SJSA1 (cell line): ENCODE data around the gene ADGRV1. TPM values are rescaled to one million over a fixed set of nuclear protein-coding genes. Genes with fewer than 3 reads are reported as not detected.
"Not testable (repeated sequence)": the region's sequence is repeated elsewhere in the genome, so short reads cannot be mapped to it uniquely, and the experiment has no call there.

Source experiments
- DNase-seq, 2 experiments: peaks; one replicate each; pipeline ENCODE4 v3.0.0-alpha.2; 2015 to 2020; ENCODE audit warnings: low spot score in 2 of 2, low read depth in 1 of 2
- H3K27ac ChIP-seq: fragments of 250-450 bp; sonication (Bioruptor Pico); 2 replicates; pipeline ENCODE4 v1.5.1; 2020; ENCODE audit warnings: mild to moderate bottlenecking, moderate library complexity
- H3K27me3 ChIP-seq: fragments of 250-450 bp; sonication (Bioruptor Pico); replicated peaks from 2 replicates; pipeline ENCODE4 v1.5.1; 2020; ENCODE audit warnings: mild to moderate bottlenecking, moderate library complexity
- H3K36me3 ChIP-seq: fragments of 250-450 bp; sonication (Bioruptor Pico); 2 replicates; pipeline ENCODE4 v1.5.1; 2020; ENCODE audit warnings: mild to moderate bottlenecking
- H3K4me1 ChIP-seq: fragments of 250-450 bp; sonication (Bioruptor Pico); replicated peaks from 2 replicates; pipeline ENCODE4 v1.6.1; 2021; ENCODE audit warnings: mild to moderate bottlenecking
- H3K4me3 ChIP-seq: fragments of 250-450 bp; sonication (Bioruptor Pico); 2 replicates; pipeline ENCODE4 v1.5.1; 2020; ENCODE audit warnings: mild to moderate bottlenecking
- H3K9me3 ChIP-seq: fragments of 250-450 bp; sonication (Bioruptor Pico); replicated peaks from 2 replicates; pipeline ENCODE4 v1.5.1; 2020; ENCODE audit warnings: mild to moderate bottlenecking
- total RNA-seq: library from RNA; depleted of rRNA; stranded (reverse); fragments of >200 nt; shearing (Covaris generic); gene quantifications from 2 replicates; pipeline ENCODE4 v1.2.3, GENCODE V29; 2014

ADGRV1 gene
- total RNA-seq, 1 experiment from 2014 or later: 0.13 TPM

- no peaks in the 10 kb centered on the region for H3K9me3 ChIP-seq
- no peak overlapping the region for H3K4me3 ChIP-seq
- H3K36me3 ChIP-seq: no peaks in the 10 kb centered on the region
- no peak for DNase-seq
- no peak overlapping the region for H3K27ac ChIP-seq
- H3K27me3 ChIP-seq: no peaks in the 10 kb centered on the region
- no peaks in the 10 kb centered on the region for H3K4me1 ChIP-seq
Measured at GRCh38 chr5:90703932-90704331, 145.3 kb downstream of the ADGRV1 start.

DNA sequence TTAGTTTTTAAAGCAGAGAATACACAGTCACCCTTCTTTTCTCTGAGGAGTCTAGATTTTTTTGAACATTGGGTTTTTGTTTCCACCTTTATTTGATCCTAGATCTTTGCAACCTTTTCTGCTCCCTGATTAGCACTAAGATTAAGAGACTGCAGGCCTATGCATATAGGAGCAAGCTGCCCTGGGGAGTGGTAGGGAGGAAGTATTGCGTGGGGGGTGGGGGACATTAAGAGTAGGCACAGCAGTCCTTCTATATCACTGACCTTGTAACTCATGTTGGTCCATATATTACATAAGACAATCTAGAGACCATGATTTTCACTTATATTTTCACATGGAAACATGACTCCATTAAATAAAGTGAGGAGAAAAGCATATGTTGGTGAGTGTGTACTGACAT, 149.1 kb downstream of the ADGRV1 start:
- Histone ChIP-seq H3K9me3 (no peaks in the 10 kb centered on the region), H3K27ac (no peak overlapping the region), H3K4me3 (no peak overlapping the region), H3K4me1 (no peaks in the 10 kb centered on the region), H3K27me3 (no peaks in the 10 kb centered on the region), H3K36me3 (no peaks in the 10 kb centered on the region)
- no peak for DNase-seq

DNA sequence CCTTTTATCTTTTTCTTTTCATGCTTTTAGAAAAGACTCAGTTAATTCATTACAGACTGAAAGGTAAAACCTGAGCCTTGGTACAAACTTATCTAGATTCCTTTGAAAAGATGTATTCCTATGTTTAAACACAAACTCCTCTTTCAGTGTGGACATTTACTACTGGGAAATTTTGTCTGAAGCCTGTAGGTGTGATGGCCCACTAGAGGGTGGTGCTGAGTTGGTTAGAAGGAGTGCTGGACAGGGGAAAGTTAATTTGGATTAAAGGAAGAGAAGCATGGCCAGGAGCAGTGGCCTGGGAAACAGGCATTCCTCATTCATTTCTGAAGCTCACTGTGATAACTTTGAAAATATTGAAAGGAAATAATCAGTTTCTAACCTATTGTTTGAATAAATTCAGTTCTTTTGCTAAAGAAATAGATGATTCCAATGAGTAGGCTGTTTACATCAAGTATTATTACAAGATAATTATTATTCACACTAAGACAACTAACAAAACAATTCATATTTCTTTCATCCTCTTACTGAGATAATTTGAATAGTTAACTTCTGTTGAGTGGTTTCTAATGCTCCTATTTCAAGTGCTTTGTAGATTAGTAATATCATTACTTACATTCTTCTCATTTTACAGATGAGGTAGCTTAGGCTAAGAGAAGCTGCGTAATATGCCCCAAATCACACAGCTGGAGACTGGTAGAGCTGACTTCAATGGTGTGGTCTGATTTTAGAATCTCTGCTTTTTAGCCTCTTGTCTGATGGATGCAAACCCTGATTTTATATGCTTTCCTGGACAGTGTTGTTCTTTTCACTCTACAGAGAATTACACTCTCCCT, 150.9 kb downstream of the ADGRV1 start:
- DNase-seq: peak in 1 of 2 experiments; percentile 13
- H3K27me3 ChIP-seq: no peaks in the 10 kb centered on the region
- H3K9me3 ChIP-seq: no peaks in the 10 kb centered on the region
- no peaks in the 10 kb centered on the region for H3K4me1 ChIP-seq
- H3K4me3 ChIP-seq: no peak overlapping the region
- H3K36me3 ChIP-seq: no peaks in the 10 kb centered on the region
- no peak overlapping the region for H3K27ac ChIP-seq

DNA sequence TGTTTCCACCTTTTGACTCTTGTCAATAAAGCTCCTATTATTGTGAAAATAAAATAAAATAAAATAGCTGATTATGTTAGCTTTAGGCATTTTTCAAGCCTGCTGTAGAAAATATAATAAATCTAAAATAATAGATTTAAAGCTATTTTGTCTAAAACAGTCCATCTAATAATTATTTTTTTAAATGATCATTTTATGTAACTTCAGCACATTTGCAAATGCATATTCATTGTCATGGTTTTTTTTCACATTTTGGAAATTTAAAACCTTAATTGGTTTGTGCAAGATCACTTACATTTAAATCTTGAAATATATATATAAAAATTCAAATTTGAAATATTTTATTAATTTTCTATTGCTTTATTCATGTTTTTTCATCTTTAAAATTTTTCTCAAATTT, 159.8 kb downstream of the ADGRV1 start:
- Histone ChIP-seq H3K36me3 (no peaks in the 10 kb centered on the region), H3K27me3 (no peaks in the 10 kb centered on the region), H3K27ac (no peak overlapping the region), H3K4me1 (no peaks in the 10 kb centered on the region), H3K4me3 (no peak overlapping the region), H3K9me3 (no peaks in the 10 kb centered on the region)
- DNase-seq: no peak

GRCh38 chr5:90739567-90739966, 181.0 kb downstream of the ADGRV1 start:
- Histone ChIP-seq H3K36me3 (no peaks in the 10 kb centered on the region), H3K4me3 (no peak overlapping the region), H3K9me3 (no peaks in the 10 kb centered on the region), H3K27ac (no peak overlapping the region), H3K27me3 (no peaks in the 10 kb centered on the region), H3K4me1 (no peaks in the 10 kb centered on the region)
- DNase-seq: no peak

- Histone ChIP-seq H3K27ac (no peak overlapping the region), H3K4me3 (no peak overlapping the region), H3K36me3 (no peaks in the 10 kb centered on the region), H3K27me3 (no peaks in the 10 kb centered on the region), H3K4me1 (no peaks in the 10 kb centered on the region), H3K9me3 (no peaks in the 10 kb centered on the region)
- no peak for DNase-seq
Measured at GRCh38 chr5:90740244-90740799, 181.7 kb downstream of the ADGRV1 start.

DNA sequence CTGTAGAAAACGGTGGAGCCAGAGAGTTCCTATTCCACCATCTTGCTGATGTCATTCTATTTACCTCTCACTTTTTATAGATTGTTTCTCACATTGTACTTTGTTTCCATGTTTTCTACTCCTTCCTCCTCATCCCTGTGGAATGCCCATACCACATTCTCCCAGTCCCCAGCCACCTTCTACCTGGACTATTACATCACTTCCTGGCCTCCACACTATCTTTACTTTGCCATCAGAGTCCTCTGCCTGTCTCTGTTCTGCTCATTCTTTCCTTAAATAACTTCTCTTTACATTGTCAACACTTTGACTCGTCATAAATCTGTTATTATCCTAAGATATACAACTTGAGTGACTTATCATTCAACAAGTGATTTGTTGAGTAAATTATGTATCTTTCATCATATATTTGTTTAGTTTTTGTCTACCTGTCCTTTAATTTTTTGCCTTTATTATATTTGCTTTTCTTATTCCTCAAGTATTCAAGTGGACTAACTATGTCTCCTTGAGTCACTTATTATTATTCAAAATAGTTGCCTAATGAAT, 182.5 kb downstream of the ADGRV1 start:
- no peaks in the 10 kb centered on the region for H3K4me1 ChIP-seq

GRCh38 chr5:90746119-90746518, 187.5 kb downstream of the ADGRV1 start:
- Histone ChIP-seq H3K36me3 (no peaks in the 10 kb centered on the region), H3K4me3 (no peak overlapping the region), H3K27me3 (no peaks in the 10 kb centered on the region), H3K4me1 (peaks cover 4% of the 10 kb centered on the region; the same call in 1 of the 2 replicates), H3K27ac (no peak overlapping the region), H3K9me3 (no peaks in the 10 kb centered on the region)
- no peak for DNase-seq

More for the DNA sequence above, 182.5 kb downstream of the ADGRV1 start:
- no peak overlapping the region for H3K4me3 ChIP-seq
- H3K27ac ChIP-seq: no peak overlapping the region
- no peaks in the 10 kb centered on the region for H3K9me3 ChIP-seq
- no peak for DNase-seq
- no peaks in the 10 kb centered on the region for H3K27me3 ChIP-seq
- H3K36me3 ChIP-seq: no peaks in the 10 kb centered on the region

- no peak for DNase-seq
- no peak overlapping the region for H3K4me3 ChIP-seq
- H3K27me3 ChIP-seq: no peaks in the 10 kb centered on the region
- no peaks in the 10 kb centered on the region for H3K9me3 ChIP-seq
- H3K4me1 ChIP-seq: peaks cover 4% of the 10 kb centered on the region; the same call in 1 of the 2 replicates
- H3K36me3 ChIP-seq: no peaks in the 10 kb centered on the region
- no peak overlapping the region for H3K27ac ChIP-seq
Measured at GRCh38 chr5:90747175-90747574, 188.6 kb downstream of the ADGRV1 start.

DNA sequence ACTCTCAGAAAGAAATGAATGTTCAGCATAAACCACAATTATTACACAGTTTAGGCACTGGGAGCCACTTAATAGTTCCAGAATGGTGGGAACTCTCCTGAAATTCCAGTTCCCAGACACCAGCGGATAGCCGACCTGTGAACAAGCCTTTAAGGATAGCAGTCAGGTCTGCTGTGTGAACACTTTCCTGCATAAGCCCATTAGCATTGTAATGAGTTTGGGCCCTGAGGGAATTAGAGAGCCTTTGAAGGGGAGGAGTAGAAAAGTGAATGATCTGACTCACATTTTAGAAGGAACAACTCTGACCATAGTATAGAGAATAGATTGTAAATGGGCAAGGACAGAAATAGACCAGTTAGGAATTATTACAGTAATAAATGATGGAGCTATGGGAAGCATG, 189.1 kb downstream of the ADGRV1 start:
- H3K27ac ChIP-seq: no peak overlapping the region
- no peaks in the 10 kb centered on the region for H3K36me3 ChIP-seq
- no peaks in the 10 kb centered on the region for H3K9me3 ChIP-seq
- no peak for DNase-seq
- peaks cover 4% of the 10 kb centered on the region; the same call in 1 of the 2 replicates for H3K4me1 ChIP-seq
- H3K4me3 ChIP-seq: no peak overlapping the region
- H3K27me3 ChIP-seq: no peaks in the 10 kb centered on the region

- no peak for DNase-seq
- H3K4me1 ChIP-seq: no peaks in the 10 kb centered on the region
- no peaks in the 10 kb centered on the region for H3K27me3 ChIP-seq
- no peaks in the 10 kb centered on the region for H3K36me3 ChIP-seq
- H3K27ac ChIP-seq: no peak overlapping the region
- H3K9me3 ChIP-seq: no peaks in the 10 kb centered on the region
- H3K4me3 ChIP-seq: no peak overlapping the region
Measured at GRCh38 chr5:90759119-90759518, 200.5 kb downstream of the ADGRV1 start.

DNA sequence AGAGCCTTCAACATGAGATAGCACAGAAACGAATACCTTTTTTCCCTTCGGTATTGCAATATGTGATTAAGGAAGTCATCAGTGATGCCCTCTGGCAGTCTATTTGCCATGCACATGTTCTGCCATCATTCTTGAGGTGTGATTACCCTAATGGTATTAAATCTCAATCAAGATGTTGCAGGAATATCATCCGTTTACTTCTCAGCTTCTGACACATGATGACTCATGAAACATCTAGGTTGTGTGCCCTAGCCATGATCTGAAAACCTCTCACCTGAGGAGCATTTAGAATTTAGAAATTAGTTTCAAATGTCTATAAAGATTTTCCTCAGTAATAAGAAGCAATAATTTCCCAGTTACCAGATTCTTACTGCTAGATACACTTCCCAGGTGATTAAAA, 209.1 kb downstream of the ADGRV1 start:
- Histone ChIP-seq H3K36me3 (no peaks in the 10 kb centered on the region), H3K4me1 (no peaks in the 10 kb centered on the region), H3K9me3 (no peaks in the 10 kb centered on the region), H3K27ac (no peak overlapping the region), H3K4me3 (no peak overlapping the region), H3K27me3 (no peaks in the 10 kb centered on the region)
- no peak for DNase-seq

DNA sequence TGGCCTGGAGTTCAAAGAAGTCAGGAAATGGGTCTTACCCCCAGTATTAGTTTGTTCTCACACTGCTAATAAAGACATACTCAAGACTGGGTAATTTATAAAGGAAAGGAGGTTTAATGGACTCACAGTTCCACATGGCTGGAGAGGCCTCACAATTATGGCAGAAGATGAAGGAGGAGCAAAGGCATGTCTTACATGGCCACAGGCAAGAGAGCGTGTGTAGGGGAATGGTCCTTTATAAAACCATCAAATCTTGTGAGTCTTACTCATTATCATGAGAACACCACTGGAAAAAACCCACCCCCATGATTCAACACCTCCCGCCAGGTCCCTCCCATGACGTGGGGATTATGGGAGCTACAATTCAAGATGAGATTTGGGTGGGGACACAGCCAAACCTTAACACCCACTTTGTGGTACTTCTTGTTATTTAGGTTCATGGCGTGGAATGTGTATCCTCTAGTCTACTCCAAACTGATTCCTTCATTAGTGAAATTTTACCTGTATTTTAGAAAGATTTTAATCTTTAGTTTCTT, 211.5 kb downstream of the ADGRV1 start:
- not testable (repeated sequence) for H3K36me3 ChIP-seq, H3K27ac ChIP-seq, DNase-seq, H3K9me3 ChIP-seq, H3K4me3 ChIP-seq, H3K27me3 ChIP-seq, H3K4me1 ChIP-seq

DNA sequence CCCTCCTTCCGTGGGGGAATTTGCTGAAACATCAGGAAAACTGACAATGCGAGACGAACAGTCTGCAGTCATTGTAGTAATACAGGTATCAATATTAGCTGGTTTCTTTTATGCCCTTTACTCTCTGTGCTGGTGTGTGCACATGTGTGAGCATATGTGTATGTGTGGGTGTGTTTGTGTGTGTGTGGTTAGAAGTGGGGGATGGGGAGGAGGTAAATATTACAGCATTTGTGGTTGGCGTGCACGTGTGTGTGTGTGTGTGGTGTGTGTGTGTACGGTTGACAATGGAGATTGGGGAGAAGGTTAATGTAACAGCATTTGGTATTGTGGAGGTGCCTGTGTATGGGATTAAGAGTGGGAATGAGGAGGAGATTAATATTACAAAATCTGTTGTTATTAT, 219.4 kb downstream of the ADGRV1 start:
- Histone ChIP-seq H3K27ac (no peak overlapping the region), H3K27me3 (no peaks in the 10 kb centered on the region; the same call in 1 of the 2 replicates), H3K4me1 (no peaks in the 10 kb centered on the region), H3K36me3 (no peaks in the 10 kb centered on the region), H3K9me3 (no peaks in the 10 kb centered on the region), H3K4me3 (no peak overlapping the region)
- DNase-seq: no peak
